Skeletal muscle cell (primary cell): Measurements from ENCODE around the gene DPP6.

Experiments
- DNase-seq: peaks from one replicate; pipeline ENCODE4 v3.0.0-alpha.2; 2010; ENCODE audit warnings: low read depth
- H3K4me3 ChIP-seq: 2 replicates; pipeline ENCODE4 v1.5.1; 2011; ENCODE audit warnings: low read depth, mild to moderate bottlenecking, control low read depth, low read length, moderate library complexity

Gene DPP6

GRCh38 chr7:154623399-154623798 is 571.2 kb downstream of the DPP6 start:
- no peak for DNase-seq
- H3K4me3 ChIP-seq, result no peak overlapping the region

DNA sequence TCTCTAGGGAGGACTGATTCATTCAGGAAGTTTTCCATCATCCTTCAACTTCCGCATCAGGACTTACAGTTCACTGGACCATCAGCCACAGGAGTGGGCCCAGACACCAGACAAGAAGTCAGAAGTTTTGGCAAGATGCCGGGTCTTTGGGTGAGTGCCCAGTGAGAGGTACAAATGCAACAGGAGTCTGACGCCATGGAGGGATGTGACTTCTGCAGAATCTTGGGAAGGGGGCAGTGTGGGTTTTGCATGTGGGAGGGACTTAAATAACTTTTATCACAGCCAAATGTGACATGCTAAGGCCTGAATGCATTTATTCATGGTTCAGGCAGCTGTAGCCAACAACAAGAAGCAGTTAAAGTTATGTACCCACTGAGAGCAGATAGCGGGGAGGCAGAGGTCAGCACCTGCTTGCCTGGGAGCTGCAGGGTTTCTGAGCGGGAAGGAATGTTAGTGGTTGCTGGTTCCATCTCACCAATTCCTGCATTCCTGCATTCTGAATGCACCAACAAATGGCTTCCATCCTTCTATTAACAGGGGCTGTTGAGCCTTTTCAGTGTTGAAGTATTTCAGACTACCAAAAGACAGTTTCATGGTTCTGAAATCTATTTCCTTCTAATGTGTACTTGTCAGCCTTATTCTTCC is 575.6 kb downstream of the DPP6 start:
- no peak overlapping the region for H3K4me3 ChIP-seq
- DNase-seq, result no peak

- H3K4me3 ChIP-seq, result no peak overlapping the region
- no peak for DNase-seq
These were observed 576.4 kb downstream of the DPP6 start for GRCh38 chr7:154628556-154628955.

- H3K4me3 ChIP-seq, result no peak overlapping the region
- no peak for DNase-seq
These were observed 579.0 kb downstream of the DPP6 start for GRCh38 chr7:154631162-154631561.

DNA sequence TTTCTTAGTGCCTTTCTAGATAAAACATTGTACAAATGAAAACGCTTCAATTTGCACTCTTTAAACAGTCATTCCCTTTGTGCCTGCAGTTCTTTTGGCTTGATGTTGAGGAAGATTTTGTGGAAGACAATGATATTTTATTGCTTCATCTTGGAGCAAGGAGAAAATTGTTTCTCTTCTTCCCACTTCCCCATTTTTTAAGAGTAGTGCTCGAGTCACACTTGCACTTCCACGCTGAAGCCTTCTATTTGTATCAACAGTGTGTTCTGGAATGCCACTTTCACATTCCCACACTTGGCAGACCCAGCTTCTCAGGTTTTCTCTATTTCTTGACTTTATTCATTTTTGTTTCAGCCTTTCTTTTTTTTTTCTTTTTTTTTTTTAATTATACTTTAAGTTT is 581.4 kb downstream of the DPP6 start:
- DNase-seq, result no peak
- no peak overlapping the region for H3K4me3 ChIP-seq

GRCh38 chr7:154638286-154638685 is 586.1 kb downstream of the DPP6 start:
- H3K4me3 ChIP-seq, result no peak overlapping the region
- no peak for DNase-seq

GRCh38 chr7:154640266-154640865 is 588.2 kb downstream of the DPP6 start:
- H3K4me3 ChIP-seq, result no peak overlapping the region
- DNase-seq, result no peak

DNA sequence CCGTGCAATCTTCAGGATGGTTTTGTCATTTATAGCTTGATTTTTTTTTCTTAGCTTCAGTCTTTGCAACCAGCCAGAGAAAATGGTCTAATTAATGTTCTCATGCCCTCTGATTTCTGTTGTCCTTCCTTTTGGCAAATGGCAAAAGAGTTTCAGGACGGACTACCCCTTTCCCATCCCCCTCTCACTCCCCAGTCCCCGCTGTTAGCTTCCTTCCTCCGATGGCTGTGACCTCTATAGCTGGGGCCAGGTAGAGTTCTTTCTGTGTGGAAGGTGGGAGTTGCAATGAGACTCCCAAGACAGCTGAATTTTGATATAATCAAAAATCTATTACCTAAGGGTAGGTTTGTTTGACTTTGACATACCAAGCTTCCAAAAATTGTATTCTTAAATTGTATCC is 588.7 kb downstream of the DPP6 start:
- no peak for DNase-seq
- no peak overlapping the region for H3K4me3 ChIP-seq

GRCh38 chr7:154644366-154644765 is 592.2 kb downstream of the DPP6 start:
- H3K4me3 ChIP-seq, result no peak overlapping the region
- DNase-seq, result no peak

GRCh38 chr7:154646126-154647013 is 594.2 kb downstream of the DPP6 start:
- no peak for DNase-seq
- H3K4me3 ChIP-seq, result no peak overlapping the region

DNA sequence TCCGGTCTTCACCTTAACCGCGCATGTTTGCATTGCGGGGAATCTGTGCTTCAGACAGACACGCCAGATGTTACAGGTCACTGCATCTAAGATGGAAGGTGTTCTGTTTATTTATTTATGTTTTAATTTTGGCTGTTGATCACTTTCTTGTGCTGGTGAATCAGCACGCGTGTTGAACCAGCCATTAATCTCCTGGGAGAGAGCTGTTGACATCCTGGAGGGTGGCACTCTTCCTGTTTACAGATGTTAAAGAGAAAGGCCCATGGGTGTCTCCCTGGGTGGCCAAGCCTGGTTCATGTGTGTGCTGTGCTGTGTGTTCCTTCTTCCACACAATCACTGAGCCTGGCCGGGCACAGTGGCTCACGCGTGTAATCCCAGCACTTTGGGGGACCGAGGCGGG is 595.4 kb downstream of the DPP6 start:
- no peak for DNase-seq
- no peak overlapping the region for H3K4me3 ChIP-seq

DNA sequence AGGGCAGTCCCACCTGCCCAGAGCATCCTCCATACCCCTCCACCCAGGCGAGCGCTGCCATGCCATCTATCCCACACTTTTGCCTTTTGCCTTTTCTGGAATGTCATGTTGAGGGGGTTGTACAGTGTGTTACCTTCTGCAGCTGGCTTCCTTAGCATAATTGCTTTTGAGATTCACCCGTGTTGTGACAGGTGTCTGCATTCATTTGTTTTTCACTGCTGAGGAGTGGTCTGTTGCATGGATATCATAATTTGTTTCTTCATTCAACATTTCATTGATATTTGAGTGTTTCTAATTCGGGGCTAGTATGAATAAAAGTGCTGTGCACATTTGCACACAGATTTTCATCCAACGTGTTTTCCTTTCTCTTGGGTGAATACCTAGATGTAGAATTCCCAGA is 596.8 kb downstream of the DPP6 start:
- no peak overlapping the region for H3K4me3 ChIP-seq

GRCh38 chr7:154649434-154649833 is 597.2 kb downstream of the DPP6 start:
- H3K4me3 ChIP-seq, result no peak overlapping the region
- DNase-seq, result no peak

More for the DNA sequence above, 596.8 kb downstream of the DPP6 start:
- no peak for DNase-seq

- no peak for DNase-seq
These were observed 598.1 kb downstream of the DPP6 start for GRCh38 chr7:154650275-154650674.

GRCh38 chr7:154651501-154651900 is 599.3 kb downstream of the DPP6 start:
- H3K4me3 ChIP-seq, result no peak overlapping the region
- DNase-seq, result no peak

More at GRCh38 chr7:154650275-154650674, 598.1 kb downstream of the DPP6 start:
- H3K4me3 ChIP-seq, result no peak overlapping the region

GRCh38 chr7:154652564-154652963 is 600.4 kb downstream of the DPP6 start:
- no peak for DNase-seq
- no peak overlapping the region for H3K4me3 ChIP-seq

DNA sequence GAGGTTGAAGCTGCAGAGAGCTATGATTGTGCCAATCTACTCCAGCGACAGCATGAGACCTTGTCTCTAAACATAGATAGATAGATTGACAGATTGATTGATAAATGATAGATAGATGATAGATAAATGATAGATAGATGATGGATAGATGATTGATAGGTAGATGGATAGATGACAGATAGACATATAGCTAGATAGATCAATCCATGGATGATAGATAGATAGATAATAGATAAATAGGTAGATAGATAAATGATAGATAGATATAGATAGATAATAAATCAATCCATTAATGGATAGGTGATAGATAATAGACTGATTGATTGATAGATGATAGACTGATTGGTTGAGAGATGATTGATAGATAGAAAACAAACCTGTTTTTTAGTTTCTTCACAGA is 601.1 kb downstream of the DPP6 start:
- no peak overlapping the region for H3K4me3 ChIP-seq
- no peak for DNase-seq

- no peak overlapping the region for H3K4me3 ChIP-seq
- DNase-seq, result no peak
These were observed 604.4 kb downstream of the DPP6 start for GRCh38 chr7:154656618-154657017.

GRCh38 chr7:154666768-154667167 is 614.6 kb downstream of the DPP6 start:
- no peak for DNase-seq
- H3K4me3 ChIP-seq, result no peak overlapping the region

DNA sequence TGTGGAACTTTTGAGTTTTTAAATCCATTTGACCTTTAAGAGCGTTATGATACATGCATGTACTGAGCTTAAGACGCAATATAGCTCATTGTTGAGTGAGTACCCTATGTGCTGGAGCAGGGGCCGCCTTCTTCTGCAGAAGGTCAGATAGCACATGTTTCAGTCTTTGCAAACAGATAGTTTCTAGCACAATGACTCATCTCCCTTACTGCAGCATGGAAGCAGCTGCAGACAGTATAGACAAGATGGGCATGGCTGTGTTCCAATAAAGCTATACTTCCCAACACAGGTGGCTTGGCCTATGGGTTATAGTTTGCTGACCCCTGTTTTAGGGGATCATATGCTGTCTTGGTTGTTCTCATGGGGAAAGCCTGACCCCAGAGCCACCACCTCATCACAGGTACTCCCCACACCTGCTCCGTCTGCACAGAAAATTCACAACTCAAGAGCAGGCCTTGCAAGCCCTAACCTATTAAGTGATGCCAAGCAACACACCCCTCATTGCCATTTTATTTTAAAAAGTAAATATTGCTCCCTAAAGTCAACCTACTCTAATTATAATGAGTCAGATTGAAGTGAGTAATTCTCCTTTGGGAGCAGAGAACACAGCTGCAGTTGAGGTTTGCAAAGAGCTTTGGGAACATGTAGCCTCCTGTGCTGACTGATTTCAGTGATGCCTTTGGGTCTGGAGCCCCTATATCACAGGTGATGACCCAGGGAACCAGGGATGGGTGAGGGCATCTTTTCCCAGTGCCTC is 620.6 kb downstream of the DPP6 start:
- DNase-seq, result no peak
- no peak overlapping the region for H3K4me3 ChIP-seq
